ENCODE results near the gene ADAP1.

- no peak for TF ChIP-seq CTCF (conservative IDR thresholded peaks at IDR 0.05; ENCODE audit: low read depth, low read length)
- no peak for TF ChIP-seq EZH2phosphoT487 (IDR thresholded peaks at IDR 0.05; ENCODE audit: borderline replicate concordance, low read length)
These were observed 58.0 kb downstream of the ADAP1 start for GRCh38 chr7:896346-897075.

Measured in PC-3 (cell line).